HG03378 (cell line): ENCODE results near the gene KIF19.
"Not testable (repeated sequence)": the region's sequence is repeated elsewhere in the genome, so short reads cannot be mapped to it uniquely, and the experiment has no call there.

ENCODE experiments used
- ATAC-seq: cut with Tn5 transposase; IDR thresholded peaks from one replicate; pipeline ENCODE4 v1.9.1; 2021; ENCODE audit warnings: mild to moderate bottlenecking, moderate library complexity; ENCODE audit not compliant: unreplicated experiment

KIF19 gene

DNA sequence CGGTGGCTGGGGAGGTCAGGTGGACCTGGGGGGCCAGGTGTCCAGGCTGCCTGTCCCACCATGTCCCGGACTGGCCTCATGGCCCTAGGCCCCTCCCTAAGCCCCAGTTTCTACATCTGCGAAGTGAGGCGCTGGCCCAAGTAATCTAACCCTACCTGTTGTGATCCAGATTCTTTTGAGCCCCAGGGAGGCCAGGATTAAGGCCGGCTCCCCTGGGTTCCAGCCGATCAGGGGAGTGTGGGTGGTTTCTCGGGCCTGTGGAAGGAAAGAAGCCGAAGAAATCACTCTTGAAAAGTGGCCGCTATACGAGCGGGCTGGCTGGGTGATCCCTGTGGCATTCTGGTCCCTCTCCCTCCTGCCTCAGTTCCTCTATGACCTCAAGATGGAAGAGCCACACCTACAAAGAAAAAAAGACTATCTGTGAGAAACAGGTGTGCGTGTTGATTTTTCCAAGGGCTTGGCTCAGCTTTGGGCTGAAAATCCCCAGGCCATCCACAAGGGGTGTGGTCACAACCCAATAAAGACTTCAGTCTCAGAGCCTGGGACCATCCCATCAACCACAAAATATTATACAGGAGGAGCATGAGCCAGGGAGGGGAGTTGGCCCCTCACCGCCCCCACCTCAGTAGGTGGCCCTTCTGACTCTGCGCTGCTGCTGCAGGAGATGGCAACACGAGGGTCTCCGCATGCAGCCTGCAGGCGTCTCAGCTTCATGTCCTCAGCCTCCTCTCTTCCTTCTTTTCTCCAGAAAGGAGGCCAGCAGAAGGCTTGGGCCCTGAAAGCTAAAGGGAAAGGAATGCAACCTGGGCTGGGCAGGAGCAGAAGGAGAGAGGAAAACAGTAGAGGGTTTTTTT lies 61.6 kb downstream of the KIF19 start:
- no peak for ATAC-seq

DNA sequence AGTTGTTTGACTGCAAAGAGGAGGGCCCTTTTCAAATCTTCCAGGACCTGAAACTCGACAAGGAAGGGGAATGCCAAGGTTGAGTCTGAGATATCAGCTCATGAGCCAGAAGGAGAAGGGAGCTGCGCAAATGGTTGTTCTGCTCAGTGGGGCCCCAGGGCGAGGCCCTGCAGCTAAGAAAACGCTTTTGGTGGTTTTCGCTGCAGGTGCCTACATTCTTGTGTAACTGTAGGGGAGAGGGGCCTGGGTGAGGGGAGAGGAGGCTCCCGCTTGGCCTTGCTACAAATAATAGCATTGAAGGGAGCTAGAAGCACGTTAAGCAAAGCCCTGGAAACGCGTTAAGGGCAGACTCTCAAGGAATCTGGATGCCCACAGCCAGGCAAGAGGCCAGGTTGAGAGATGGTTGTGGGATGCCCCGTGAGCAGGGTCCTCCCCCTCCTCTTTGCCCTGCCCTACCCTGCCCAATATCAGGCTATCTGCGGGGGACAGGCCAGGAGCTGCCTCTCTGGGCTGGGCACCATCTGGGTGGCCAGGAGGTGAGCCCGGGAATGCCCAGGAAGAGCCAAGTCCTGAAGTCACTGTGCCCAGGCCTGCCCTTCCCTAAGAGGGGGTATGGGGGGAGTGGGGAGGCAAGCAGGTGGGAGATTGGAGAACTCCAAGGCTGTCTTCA lies 63.2 kb downstream of the KIF19 start:
- ATAC-seq, result no peak

DNA sequence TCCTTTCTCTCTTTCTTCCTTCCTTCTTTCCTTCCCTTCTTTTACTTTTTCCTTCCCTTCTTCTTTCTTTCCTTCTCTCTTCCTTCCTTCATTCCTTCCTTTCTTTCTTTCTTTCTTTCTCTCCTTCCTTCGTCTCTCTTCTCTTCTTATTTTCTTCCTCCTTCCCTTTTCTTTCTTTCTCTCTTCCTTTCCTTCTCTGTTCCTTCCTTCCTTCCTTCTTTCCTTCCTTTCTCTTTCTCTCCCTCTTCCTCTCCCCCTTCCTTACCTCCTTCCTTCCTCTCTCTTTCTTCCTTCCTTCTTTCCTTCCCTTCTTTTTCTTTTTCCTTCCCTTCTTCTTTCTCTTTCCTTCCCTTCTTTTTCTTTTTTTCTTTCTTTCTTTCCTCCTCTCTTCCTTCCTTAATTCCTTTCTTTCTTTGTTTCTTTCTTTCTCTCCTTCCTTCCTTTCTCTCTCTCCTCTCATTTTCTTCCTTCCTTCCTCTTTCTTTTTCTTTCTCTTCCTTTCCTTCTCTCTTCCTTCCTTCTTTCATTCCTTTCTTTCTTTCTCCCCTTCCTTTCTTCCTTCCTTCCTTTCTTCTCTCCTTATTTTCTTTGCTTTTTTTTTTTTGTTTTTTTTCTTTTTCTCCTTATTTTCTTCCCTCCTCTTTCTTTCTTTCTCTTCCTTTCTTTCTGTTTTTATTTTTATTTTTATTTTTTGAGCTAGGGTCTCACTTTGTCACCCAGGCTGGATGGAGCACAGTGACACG lies 64.1 kb downstream of the KIF19 start:
- no peak for ATAC-seq

DNA sequence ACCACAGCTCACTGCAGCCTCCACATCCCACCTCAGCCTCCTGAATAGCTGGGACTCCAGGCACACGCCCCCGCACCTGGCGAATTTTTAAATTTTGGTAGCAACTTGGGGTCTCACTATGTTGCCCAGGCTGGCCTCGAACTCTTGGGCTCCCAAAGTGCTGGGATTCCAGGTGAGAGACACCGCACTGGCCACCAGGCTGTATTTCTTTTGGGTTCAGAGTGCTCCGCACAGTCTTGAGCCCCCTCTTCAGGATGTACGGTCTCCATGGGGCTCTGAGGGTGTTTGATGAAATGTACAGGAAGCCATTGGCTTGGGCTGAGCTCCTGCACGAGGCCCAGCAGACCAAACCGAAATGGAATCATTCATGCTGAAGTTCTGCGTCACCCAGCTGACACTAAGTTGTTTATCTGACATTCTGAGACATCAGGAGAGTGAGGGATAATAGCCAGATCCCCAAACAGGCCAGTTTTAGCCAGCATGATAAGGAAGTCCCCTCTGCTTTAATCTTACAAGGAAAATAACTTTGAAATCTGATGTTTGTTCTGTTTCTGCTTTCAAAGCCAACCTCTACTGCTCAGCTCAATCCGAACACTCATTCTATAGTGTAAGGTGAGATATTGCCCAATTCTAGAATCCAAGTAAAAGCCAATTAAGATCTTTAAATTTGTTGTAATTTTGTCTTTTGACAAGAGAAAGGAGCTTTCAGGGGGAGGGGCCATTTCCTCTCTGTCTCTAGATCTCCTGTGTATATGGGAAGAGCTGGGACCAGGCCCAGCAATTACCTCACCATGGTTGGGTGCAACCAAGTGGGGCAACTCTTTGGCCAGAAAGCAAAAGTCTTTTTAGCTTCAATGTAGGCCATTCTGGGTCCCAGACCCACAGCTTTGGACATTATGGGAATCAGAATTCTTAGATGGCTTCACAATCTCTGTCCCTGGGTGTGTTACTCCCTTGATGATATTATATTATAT lies 64.9 kb downstream of the KIF19 start:
- no peak for ATAC-seq

DNA sequence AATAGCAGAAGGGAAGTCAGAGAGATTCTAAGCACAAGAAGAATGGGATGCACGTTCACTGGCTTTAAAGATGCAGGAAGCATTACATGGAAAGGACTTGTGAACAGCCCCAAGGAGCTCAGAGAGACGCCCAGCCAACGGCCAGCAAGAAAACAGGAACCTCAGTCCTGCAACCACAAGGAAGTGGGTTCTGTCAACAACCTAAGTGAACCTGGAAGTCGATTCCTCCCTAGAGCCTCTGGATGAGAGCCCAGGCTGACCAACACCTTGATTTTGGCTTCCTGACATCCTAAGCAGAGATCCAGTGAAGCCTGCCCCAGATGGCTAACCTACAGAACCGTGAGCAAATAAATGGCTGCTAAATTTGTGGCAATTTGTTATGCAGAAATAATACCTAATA lies 65.7 kb downstream of the KIF19 start:
- no peak for ATAC-seq

DNA sequence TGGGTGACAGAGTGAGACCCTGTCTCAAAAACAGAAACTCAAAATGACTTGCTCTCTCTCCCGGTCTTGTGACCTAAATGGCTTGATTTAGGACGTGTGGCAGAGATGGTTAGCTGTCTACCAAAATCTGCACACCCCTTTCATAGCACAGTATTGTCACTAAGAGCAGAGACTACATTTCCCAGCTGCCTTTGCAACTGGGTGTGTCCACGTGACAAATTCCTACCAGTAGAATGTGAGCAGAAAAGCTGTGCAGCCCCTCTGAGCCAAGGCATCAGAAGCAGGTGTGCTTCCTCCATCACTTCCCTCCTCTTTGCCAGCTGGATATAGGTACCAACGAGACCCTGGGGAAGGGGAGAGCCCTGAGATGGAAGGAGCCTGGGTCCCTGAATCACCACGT lies 66.8 kb downstream of the KIF19 start:
- no peak for ATAC-seq

DNA sequence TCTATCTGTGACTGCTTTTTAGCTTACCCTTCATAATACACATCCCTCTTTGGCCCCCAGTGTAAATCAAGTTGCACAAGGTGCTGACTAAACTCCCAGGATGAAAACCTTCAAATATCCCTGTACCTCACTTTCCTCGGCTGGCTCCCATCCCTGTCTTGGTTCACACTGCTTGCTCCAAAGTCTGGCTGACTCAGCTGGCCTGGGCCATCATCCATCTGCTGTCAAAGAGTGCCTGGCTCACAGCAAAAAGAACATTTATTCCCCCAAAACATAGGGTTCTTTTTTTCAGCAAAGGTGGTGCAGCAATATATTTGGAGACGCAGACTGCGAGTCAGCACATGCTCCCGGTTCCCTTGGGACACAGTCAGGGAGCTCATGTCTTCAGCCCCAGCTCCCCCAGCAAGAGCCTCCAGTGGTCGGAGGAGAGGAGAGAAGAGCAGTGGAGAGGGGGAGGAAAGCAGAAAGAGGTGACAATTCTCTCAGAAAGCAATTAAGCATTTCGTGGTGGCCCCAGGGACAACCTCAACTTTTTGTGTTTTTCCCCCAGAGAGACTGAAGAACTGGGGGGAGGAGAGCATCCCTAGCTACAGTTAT lies 67.4 kb downstream of the KIF19 start:
- ATAC-seq, result no peak

DNA sequence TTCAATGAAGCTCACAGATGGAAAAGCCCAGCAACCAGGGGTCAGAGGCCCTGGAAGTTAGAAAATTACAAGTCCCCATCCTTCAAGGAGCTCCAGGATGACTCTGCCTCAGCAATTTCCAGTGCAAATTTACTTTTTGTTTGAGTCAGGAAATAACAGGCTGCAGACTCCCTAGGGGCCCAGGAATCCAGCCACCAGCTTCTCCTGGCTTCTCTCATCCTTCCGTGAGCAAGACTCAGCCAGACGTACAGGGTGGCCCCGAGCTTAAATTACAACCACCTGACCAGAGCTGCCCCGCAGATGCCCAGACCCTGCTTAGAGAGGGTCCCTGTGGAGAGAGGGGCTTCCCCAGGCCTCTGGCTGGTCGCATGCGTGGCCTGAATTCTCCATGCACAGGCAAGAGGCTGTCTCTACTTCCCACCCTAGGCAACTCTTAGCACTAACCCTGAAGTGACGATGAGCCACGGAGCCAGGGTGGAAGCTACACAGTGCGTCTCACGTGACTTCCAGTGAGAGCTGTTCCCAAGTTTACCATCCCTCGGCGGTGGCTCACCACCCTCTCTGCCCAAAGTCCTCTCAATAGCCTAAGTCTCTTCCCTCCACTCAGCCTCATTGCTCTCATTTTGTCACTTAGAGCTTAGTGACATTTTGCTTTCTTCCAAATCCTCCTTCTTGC lies 68.4 kb downstream of the KIF19 start:
- ATAC-seq, result no peak

DNA sequence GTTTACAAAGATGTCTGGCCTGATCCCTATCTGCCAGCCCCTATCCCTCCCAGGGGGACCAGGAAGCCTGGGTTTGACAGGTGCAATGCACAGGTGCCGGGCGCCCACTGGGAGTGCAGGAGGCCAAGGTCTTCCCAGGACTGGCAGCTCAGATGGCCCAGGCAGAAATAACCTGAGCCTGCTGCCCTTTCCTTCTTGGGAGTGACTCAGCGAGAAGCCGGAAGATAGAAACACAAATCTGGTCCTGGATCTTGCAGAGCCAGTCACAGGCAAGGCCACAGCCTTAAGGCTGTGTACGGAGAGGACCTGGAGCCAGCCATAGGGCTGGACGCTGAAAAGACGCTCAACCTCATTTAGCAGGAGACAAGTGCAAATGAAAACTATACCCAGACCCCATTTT lies 69.0 kb downstream of the KIF19 start:
- no peak for ATAC-seq

DNA sequence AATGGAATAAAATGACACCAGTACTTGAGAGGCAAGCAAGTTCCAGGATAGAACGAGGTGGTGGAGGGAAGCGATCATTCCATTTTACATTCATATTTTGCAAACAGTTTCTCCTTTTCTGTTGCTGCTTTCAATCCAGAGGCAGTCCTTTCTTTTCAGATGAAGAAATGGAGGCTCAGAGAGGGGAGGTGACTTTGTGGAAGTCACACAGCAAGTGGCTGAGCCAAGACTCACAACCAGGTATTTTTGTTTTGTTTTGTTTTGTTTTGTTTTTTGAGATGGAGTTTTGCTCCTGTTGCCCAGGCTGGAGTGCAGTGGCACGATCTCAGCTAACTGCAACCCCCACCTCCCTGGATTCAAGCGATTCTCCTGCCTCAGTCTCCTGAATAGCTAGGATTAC lies 70.5 kb downstream of the KIF19 start:
- no peak for ATAC-seq

DNA sequence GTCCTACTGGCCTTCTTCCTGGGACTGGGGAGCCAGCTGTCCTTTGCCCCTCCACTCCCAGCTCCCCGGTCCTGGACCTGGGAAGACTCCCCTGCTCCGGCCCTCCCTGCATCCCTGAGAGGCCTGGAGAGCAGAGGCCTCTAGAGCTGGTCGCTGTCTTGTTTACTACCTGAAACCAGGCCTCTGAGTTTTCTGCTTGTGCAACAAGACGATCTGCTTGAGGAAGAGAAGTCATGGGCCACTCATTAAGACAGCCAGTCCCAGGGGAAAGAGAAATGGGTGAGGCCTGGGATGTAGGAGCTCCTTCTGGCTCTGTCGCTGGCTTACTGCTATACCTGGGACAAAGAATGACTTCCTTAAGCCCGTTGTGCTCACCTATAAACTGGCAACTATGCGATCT lies 76.0 kb downstream of the KIF19 start:
- no peak for ATAC-seq

DNA sequence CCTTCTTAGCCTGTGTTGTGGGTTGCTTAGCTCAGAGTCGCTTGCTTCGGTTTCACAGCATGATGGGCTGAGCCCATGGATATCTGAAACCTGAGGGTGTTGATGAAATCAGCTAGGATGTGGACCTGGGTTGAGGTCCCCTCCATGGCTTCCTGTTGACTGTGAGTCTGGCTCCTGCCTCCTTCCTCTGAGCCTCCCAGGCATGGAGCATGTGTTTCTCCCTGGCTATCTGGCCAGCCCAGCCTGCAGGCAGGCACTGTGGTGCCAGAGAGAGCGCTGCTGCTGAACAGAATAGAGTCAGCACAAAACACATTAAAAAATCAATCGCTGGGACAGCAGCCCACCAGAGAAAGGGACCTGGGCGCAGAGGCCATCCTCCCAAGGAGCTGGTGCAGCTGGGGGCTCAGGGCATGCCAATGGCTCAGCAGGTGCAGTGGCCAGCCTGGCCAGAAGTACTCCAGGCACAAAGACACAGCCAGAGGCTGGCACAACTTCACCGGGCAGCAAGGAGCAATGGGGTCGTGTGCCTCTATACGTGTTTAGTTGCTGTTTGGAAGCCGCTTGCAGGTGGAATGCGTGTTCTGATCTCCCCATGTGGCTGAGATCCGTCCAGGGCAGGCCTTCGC lies 77.6 kb downstream of the KIF19 start:
- no peak for ATAC-seq

DNA sequence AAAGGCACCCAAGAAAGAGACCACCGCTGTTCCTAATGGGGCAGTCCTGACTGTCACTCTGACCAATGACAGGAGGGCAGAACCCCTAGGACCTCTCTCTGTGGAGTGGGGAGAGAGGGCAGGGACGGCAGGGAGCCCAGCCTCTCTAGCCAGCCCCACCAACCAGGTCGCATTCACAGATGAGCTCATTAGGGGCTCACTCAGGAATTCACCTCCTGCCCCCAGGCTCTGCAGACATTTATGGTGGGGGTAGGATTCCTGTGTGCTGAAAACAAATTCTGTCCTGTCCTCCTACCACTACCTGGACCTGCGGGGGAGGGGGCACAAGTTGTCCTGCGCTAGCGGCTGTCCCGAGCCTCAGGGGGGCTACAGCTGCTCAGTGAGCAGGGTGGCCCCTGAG lies 78.2 kb downstream of the KIF19 start:
- no peak for ATAC-seq

DNA sequence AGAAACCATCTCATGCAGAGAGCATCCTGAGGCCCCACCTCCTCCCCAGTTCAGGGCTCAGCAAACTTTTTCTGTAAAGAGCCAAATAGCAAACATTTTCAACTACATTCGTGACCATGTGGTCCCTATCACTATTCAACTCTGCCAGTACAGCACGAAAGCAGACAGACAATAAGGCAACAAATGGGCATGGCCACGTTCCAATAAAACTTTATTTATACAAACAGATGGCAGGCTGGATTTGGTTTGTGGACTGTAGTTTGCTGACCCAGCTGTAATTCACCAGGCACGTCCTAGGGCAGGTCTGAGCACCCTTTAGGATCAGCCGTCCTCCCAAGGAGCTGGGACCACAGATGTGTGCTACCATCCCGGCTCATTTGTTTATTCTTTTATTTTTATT lies 78.8 kb downstream of the KIF19 start:
- no peak for ATAC-seq

DNA sequence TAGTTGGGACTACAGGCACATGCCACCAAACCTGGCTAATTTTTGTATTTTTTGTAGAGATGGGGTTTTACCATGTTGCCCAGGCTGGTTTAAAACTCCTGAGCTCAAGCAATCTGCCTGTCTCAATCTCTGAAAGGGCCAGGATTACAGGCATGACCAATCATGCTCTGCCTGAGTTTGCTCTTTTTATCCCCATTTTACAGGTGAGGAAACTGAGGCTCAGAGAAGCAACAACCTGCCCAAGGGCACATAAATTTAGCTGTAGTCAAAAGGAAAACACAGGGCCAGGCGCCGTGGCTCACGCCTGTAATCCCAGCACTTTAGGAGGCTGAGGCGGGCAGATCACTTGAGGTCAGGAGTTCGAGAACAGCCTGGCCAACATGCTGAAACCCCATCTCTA lies 79.3 kb downstream of the KIF19 start:
- not testable (repeated sequence) for ATAC-seq
